Stimulated activated CD8-positive, alpha-beta memory T cell treated with anti-CD3 and anti-CD28 coated beads, Interleukin-4, amount 100 ng/mL, for 1 hour (primary cell): ENCODE measurements around the gene TMEFF2.
"Not testable (repeated sequence)": the region's sequence is repeated elsewhere in the genome, so short reads cannot be mapped to it uniquely, and the experiment has no call there.

Experiments
- DNase-seq, 2 donors: peaks; one replicate each; pipeline ENCODE4 v3.0.0-alpha.2; 2020; ENCODE audit warnings: low read depth in 2 of 2, low spot score in 1 of 2

The TMEFF2 gene

DNA sequence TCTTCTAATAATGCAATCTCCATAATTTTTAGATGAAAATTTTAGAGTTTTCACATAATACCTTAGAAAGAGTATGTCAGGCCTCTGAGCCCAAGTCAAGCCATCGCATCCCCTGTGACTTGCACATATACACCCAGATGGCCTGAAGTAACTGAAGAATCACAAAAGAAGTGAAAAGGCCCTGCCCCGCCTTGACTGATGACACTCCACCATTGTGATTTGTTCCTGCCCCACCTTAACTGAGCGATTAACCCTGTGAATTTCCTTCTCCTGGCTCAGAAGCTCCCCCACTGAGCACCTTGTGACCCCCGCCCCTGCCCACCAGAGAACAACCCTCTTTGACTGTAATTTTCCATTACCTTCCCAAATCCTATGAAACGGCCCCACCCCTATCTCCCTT, 64.4 kb downstream of the TMEFF2 start:
- not testable (repeated sequence) for DNase-seq

DNA sequence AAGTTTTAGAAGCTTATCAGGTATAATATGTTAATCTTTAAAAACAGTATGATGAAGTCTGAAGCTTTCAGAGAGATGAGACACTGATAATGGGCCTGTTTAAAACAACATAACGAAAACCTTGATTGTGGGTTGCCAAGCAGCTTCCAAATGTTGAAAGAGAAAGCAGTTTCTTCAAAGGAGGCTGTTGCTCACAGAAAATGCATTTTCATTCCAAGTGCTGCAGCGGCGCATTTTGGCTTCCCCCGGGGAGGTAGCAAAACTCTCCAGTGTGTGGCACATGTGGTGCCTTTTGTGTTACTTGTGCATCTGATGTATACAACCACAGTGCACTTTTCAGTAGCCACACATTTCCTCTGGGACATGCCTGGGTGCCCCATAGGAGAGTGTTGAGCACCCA, 66.1 kb downstream of the TMEFF2 start:
- DNase-seq = no peak

DNA sequence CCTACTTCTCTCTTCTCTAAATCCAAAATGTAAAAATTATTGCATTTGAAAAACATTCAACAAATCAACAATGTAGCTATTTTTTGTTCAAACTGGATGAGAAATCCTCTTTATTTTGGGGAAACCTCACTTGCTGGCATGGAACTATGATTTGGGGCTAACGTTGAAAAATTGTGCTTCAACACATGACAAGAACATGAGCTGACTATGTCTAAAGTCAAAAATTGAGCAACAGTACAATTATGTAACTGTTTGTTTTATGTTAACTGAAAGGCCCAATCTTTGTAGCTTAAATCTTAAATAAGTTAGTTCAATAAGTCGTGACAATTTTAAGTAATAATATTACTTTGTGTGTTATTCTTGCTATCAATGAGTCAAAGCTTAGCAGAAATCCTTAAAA, 67.3 kb downstream of the TMEFF2 start:
- DNase-seq = no peak

DNA sequence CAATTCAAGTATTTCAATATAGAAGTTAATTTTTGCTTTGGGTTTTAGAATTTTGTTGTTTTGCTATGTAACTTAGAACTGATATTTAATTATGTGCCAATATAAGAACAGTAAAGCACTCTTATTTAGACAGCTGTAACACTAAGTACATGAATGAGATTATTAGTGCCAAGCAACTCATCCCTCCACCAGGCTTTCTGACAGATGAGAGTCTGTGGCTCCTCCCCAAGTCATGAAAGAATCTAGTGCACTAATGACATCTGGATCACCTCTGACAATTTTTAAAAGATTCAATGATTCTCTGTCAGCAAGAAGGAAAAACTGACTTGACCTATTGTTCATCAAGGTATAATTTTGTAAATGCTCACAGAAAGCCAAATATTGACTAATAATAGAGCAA, 67.8 kb downstream of the TMEFF2 start:
- DNase-seq = no peak

DNA sequence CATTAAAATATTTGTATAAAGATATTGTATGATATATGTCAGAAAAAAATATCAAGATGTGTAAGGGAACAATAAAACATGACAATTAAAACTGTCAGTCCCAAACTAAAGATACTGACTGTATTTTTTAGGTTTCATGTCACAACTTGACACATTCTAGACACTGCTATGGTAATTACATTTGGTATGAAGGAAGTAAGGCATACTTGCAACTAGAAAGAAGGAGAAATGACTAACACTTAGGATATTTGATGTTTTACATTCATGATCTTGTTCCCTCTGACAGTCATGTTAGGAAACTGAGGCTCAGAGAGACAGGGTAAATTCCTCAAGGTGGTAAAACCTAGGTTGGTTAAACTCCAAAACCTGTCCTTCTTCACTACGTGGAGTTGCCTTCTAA, 68.3 kb downstream of the TMEFF2 start:
- no peak for DNase-seq

DNA sequence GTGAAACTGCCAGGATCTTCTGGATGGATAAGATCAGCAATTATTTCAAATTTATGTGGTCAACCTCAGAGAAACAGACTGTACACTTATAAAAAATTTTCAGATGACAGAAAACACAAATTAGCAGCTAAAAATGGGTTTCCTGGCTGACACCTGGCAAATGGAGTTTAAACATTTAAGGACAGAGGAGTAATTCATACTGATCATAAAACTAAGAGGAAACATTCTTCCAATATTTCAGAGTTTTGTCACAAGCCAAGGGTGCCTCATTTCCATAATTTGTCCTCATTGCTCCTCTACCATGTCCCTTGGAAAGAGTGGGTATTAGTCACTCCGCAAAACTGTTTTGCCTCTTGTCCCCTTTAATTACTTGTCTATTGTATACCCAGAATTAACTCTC, 70.2 kb downstream of the TMEFF2 start:
- no peak for DNase-seq

DNA sequence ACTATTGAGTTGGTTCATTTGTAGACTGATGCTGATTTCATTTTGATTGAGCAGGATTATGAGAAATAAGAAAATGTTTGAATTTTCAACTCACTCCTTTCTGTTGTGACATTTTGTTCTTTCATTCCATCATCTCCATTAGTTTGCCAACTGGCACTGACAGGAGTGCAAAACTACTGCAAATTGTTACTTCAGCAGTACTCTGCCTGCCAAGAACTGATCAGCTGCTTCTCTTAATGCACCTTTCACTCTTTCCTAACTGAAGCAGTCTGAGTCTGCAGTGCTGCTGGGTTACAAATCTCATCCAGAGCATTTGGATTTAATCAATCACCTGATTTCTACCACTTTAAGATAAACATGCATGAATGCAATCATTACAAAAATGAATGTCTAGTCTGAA, 70.9 kb downstream of the TMEFF2 start:
- DNase-seq = no peak

DNA sequence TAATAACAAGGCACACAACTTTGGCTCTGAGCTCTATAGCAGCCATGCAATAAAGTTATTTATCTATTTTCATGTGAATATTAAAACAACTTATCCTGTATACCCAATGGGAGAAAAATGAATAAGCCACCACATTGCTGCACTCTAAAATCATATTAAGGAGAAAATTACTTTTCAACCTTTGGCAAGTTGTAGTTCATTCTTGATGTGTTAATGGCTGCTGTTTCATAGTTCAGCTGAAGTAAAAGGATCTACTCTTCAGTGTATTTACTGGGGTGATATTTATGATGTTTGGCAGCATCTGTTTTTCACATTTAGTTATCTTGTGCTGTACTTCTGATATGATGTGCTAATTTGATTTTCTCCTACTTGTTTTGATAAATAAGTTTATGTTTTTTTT, 71.8 kb downstream of the TMEFF2 start:
- no peak for DNase-seq

DNA sequence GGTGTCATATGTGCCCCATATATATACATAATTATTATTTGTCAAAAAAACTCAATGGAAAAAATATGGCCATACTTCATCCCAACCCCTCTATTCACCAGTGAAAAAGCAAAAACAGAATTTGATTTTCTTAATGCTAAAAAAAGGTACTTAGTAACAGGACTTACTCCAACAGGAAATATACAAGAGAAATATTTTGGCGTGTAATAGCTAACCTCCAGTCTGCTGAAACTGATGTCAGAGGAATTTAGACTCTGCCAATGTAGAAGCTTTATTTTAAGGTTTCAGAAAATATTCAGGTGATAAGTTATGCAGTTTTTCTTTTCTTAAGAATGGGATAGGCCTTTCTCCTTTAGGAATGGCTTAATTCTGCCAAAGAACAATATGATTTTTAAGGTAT, 72.6 kb downstream of the TMEFF2 start:
- DNase-seq = no peak

DNA sequence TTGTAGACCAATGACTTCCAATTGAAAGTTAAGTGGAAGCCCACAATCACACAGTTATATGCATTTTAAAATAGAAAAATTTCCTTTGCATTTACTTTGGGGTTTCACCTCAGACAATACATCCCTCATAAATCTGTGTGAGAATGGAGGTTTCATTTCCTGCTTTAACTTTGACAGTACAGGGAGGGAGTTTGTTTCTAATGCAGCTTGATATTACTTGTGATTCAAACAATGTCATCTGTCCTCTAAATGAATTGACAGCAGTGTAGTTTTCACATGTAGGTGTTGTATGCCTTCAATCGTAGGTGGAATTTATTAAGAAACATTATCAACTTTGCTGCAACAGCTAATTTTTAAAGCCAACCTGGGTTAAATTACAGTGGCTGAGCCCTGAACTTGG, 75.2 kb downstream of the TMEFF2 start:
- no peak for DNase-seq

DNA sequence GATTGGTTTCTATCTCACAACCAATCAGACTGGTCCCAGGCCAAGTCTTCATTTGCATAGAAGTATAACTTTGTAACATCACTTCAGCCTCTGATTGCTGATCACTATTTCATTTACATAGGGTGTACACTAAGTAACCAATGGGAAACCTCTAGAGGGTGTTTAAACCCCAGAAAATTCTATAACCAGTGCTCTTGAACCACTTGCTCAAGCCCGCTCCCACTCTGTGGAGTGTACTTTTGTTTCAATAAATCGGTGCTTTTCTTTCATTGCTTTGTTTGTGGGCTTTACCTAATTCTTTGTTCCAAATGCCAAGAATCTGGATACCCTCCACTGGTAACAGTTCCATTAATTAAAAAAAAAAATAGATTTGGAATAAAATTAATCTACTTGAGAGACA, 77.0 kb downstream of the TMEFF2 start:
- DNase-seq = no peak

DNA sequence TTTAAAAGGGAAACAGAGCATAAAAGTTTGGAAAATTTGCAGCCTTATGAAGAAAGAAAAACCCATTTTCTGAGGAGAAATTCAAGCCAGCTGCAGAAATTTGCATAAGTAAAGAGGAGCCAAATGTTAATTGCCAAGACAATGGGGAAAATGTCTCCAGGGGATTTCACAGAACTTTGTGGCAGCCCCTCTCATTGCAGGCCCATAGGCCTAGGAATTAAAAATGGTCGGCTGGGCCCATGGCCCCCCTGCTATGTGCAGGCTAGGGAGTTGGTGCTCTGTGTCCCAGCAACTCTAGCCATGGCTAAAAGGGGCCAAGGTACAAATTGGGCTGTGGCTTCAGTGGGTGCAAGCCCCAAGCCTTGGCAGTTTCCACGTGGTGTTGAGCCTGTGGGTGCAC, 83.2 kb downstream of the TMEFF2 start:
- not testable (repeated sequence) for DNase-seq

DNA sequence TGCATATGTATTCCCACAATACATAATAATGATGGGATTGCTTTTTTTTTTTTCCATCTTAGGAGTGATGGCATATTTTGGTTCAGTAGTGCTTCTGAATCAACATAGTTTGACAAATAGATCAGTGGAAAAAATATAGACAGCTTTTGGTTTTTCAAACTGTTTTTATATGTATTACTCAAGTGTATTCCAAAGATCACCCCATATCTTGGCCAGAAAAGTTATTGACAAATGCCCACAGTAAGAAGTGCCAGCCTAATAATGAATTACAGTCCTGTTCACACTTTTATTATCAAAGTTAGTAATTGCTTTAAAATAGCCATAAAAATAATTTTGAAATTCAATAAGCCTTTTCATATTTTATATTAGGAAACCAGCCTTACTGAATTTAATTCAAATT, 95.0 kb downstream of the TMEFF2 start:
- DNase-seq = no peak

DNA sequence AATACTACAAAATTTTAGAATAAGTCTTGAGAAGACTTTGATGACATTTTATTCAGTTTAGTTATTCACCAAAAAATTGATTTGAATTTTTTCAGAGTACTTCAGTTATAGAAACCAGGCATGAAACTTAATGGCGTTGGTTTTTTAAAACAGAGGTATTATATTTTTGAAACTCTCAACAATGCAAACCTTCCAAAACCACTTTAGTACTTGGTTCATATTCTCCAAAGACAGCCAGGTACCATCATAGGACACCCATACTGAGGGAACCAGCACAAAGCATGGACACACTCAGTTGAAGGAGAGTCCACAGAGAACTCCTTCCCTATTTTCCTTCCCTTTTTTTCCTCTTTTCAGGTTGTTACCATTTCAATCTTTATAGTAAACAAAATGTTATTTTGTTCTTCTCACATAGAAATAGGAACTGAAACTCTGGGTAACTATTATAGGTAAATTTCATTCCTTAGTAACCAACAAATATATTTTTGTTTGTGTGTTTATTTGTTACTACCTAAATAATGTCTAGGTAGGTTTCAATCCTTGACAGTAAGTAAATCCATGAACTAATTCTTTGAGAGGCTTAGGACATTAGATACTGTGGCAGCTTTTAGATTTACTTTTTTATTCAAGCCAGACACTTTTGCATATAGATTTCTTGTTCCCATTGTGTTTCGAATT, 95.8 kb downstream of the TMEFF2 start:
- no peak for DNase-seq

DNA sequence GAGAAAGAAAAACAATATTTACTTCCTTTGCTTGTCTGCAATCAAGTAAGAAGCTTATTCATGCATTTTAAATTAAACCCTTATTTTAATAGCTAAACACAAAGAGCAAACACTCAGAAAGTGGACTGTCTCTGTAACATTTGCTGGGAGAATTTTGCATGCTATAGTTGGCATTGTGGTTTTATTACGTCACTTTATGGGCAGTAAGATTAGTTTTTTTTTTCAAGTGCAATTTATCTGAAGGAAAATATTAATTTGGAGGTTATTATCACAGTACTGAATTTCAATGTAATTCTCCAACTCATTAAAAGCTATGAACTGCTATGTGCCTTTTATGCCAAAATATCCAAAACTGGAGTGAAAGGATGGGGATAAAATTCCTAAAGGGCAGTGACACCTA, 103.3 kb downstream of the TMEFF2 start:
- no peak for DNase-seq

DNA sequence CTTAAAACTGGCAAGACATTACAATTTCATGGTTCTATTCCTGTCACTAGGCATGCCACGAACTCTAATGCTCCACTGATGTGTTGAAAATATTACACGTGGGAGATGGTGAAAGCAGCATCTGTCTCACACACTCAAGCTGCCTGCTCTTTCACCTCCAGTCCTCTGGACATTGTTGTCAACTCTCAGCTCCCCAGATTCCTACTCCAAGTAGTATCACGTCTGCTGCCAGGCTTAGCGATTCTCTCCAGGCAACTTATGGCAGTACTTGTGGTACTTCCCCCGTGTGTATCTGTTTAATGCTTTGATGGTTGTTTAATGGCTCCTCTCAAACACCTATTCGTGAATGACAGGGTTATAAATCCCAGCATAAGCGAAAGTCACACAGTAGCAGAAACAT, 103.8 kb downstream of the TMEFF2 start:
- DNase-seq = no peak

DNA sequence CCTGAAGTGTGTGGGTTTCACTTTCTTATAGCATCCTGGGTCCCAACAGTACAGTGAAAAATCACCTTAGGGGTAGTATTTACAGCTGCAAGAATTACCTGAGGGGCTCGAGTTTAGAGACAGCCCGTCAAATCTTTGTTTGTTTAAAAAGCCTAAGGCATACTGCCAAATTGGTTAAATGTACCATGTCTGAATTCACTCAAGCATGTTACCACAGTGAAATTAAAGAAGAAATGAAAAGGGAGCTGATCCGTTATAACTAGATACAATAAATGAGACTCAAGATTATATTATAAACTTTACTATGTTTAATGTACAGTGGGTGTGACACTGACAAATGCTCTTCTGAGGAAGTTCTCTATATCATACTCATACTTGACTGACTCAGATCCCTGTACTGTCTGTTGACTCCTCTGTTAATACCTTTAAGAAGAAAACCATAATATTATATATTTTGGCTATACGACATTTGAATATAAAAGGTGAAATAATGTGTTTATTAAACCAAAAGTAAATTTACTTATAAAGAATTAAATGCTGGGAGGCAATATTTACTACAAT, 107.3 kb downstream of the TMEFF2 start:
- DNase-seq = no peak

DNA sequence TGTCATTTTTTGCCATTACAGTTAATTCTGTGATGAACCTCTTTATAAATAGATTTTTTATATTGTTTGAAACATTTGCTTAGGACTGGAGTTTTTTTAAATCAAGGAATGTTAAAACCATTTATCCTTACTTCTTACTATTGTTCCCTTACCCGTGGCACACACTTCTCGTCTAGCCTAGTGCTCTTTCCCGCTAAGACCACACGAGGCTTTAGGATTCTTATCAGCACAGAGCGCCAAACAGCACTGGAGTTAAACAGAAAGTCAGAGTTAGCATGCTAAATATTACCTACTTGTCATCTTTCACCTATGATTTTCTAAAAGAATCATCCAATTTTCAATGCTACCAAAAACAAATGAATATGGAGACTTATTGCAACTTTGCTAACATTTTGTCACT, 112.6 kb downstream of the TMEFF2 start:
- no peak for DNase-seq

DNA sequence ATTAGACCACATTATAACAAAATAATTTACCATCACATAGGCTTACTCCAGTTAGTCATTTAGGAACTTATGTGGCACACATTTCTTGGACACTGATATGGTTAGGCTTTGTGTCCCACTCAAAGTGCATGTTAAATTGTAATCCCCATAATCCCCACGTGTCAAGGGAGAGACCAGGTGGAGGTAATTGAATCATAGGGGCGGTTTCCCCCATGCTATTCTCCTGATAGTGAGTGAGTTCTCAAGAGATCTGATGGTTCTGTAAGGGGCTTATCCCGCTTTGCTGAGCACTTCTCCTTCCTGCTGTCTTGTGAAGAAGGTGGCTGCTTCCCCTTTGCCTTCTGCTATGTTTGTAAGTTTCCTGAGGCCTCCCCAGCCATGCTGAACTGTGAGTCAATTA, 114.6 kb downstream of the TMEFF2 start:
- not testable (repeated sequence) for DNase-seq

DNA sequence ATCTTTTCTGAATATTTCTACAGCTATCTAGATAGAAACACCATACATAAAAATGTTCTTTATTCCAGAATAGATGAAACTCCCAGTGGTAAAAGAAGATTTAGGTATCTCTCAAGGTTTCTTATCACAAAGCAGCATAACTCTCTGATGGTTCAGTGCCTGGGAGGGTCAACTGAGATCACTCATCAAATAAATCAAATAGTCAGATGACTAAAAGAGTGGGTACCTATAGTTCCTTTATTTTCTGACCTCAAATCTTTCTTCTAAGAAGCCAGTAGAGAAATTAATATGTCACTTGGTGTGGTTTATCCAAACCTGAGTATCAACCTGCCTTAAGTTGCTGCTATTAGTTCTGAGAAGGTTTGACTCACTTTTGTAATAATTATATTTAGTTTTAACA, 120.9 kb downstream of the TMEFF2 start:
- DNase-seq = no peak

DNA sequence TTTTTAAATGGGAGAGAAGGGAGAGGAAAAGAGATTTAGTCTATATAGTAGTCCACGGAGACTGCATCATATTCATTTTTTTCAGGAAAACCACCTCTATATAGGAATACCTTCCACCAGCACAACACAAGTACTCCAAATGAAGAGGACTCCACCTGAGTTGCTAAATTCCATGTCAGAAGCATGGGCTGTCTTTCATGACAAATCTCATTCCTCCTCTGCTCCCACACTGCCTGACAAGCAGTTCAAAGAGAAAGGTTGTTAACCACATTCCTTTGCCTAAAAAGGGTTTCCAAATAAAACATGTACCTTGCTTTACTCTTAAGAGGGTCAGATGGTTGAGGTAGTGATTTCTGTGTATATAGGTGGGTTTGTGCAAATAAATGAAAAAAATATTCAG, 122.0 kb downstream of the TMEFF2 start:
- DNase-seq = no peak

DNA sequence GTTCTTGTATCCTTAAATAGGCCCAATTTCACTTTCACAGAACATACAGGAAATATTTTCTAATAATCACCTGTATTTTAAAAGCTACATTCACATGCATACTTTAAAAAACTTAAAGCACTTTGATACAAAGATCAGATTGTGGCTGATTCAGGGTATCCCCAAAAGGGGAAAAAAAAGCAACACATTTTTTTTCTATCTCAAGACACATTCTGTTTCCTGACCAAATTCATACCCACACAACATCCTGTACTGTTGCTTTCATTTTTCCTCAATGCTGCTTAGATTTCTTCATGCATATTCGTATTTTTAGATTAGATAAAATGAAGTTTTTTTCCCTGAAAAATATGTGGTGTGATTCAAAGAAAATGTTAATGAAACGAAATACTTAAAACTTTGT, 122.5 kb downstream of the TMEFF2 start:
- no peak for DNase-seq

DNA sequence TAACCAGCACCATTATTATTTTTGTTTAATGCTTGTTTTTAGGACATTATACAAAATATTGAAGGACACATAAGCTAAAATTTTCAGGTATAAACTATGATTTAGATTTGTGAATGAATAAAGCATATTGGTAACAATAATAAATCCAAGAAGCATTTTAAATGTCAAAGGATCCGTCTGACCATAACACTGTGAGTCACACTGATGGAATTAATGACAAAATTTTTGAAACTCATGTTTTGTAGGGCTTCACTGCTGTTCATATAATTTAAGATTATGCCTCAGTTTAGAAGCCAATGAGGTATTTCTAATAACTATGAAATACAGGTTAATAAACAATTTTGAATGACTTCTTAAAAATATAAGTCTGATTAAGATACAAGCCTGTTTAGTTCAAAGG, 124.6 kb downstream of the TMEFF2 start:
- no peak for DNase-seq
